ENCODE measurements around the gene ITPR1. TPM values are rescaled to one million over a fixed set of nuclear protein-coding genes. Genes with fewer than 3 reads are reported as not detected.

ITPR1 gene
- total and polyA plus RNA-seq, 12 donors, result 9.7 to 40.3 (median 18.8) TPM

GRCh38 chr3:4504340-4505261 is 11.5 kb downstream of the ITPR1 start:
- H3K9me3 ChIP-seq, result no peaks in the 10 kb centered on the region
- ATAC-seq (peak in 7 of 8 donors; percentile 11 to 70 (median 49)), DNase-seq (no peak)
- no peaks in the 10 kb centered on the region for H3K27me3 ChIP-seq
- peaks cover 2 to 60% (median 27%) of the 10 kb centered on the region in 9 donors for H3K4me1 ChIP-seq
- 46 to 47% methylated on average over 14 of the region's 14 CpGs for WGBS, 2 donors
- peak overlapping the region in 7 of 10 donors; percentile 12 to 35 (median 26) for H3K4me3 ChIP-seq
- peak overlapping the region in 9 of 10 donors; percentile 42 to 85 (median 51) for H3K27ac ChIP-seq
- intact Hi-C loops (cut with DNase I), result loop anchor here in 1 of 10 donors (10.0 kb wide), 1 partner anchor 80 kb away; no protein-coding TSS in a partner anchor
- H3K36me3 ChIP-seq, result peaks cover 0 to 30% (median 0%) of the 10 kb centered on the region in 9 donors
- TF ChIP-seq CTCF (IDR thresholded peaks at IDR 0.05), result no peak

GRCh38 chr3:4505688-4506558 is 12.8 kb downstream of the ITPR1 start:
- WGBS, 2 donors, result 91 to 93% methylated on average over 6 of the region's 6 CpGs
- Histone ChIP-seq H3K27ac (peak overlapping the region in 2 of 10 donors; percentile 51 to 85), H3K27me3 (no peaks in the 10 kb centered on the region), H3K9me3 (no peaks in the 10 kb centered on the region), H3K4me3 (no peak overlapping the region), H3K36me3 (peaks cover 0 to 17% (median 0%) of the 10 kb centered on the region in 9 donors), H3K4me1 (peaks cover 2 to 60% (median 27%) of the 10 kb centered on the region in 9 donors)
- intact Hi-C loops (cut with DNase I), result loop anchor here in 1 of 10 donors (10.0 kb wide), 1 partner anchor 79 kb away; no protein-coding TSS in a partner anchor
- DNase-seq (no peak), ATAC-seq (no peak)
- TF ChIP-seq CTCF (IDR thresholded peaks at IDR 0.05), result no peak

GRCh38 chr3:4506559-4507023 is 13.4 kb downstream of the ITPR1 start:
- 87 to 88% methylated on average over 2 of the region's 2 CpGs for WGBS, 2 donors
- ATAC-seq (no peak), DNase-seq (no peak)
- Histone ChIP-seq H3K27me3 (no peaks in the 10 kb centered on the region), H3K36me3 (peaks cover 0 to 10% (median 0%) of the 10 kb centered on the region in 9 donors), H3K9me3 (no peaks in the 10 kb centered on the region), H3K27ac (no peak overlapping the region), H3K4me3 (no peak overlapping the region), H3K4me1 (peaks cover 2 to 60% (median 27%) of the 10 kb centered on the region in 9 donors)
- intact Hi-C loops (cut with DNase I), result loop anchor here in 1 of 10 donors (10.0 kb wide), 1 partner anchor 78 kb away; no protein-coding TSS in a partner anchor
- no peak for TF ChIP-seq CTCF (IDR thresholded peaks at IDR 0.05)

Measured in heart right ventricle (tissue), 16 donors.